Natural killer cell (primary cell): ENCODE measurements around the gene PRPF18. TPM values are rescaled to one million over a fixed set of nuclear protein-coding genes. Genes with fewer than 3 reads are reported as not detected.
A peak's percentile ranks its signal among the peaks of the same experiment; 100 is the strongest.

Experiments used
- ATAC-seq, 3 donors: fragments of 150-1000 bp in 2 of 3; fragments of 200-7000 bp in 1 of 3; cut with Tn5 transposase; 1 replicate in 1 of 3; 2 replicates in 2 of 3; pipeline ENCODE4 v1.10.0; 2021; ENCODE audit warnings: mild to moderate bottlenecking in 2 of 3, moderate library complexity in 2 of 3
- DNase-seq, 2 donors: peaks; one replicate each; pipeline versions ENCODE4 v3.0.0 to v3.0.0-alpha.2; 2013 to 2021; ENCODE audit warnings: mixed read lengths in 1 of 2
- H3K27ac ChIP-seq: one replicate; pipeline ENCODE4 v1.5.1; 2013; ENCODE audit warnings: mild to moderate bottlenecking, low read length
- H3K27me3 ChIP-seq: one replicate; pipeline ENCODE4 v1.6.1; 2013; ENCODE audit warnings: low read length; ENCODE audit not compliant: control insufficient read depth, insufficient read depth
- H3K36me3 ChIP-seq: one replicate; pipeline ENCODE4 v1.6.1; 2013; ENCODE audit warnings: low read length; ENCODE audit not compliant: control insufficient read depth, insufficient read depth
- H3K4me1 ChIP-seq: one replicate; pipeline ENCODE4 v1.6.1; 2013; ENCODE audit warnings: low read length; ENCODE audit not compliant: control insufficient read depth, insufficient read depth
- H3K4me3 ChIP-seq: one replicate; pipeline ENCODE4 v1.5.1; 2013; ENCODE audit warnings: low read length
- H3K9me3 ChIP-seq: one replicate; pipeline ENCODE4 v1.6.1; 2013; ENCODE audit warnings: low read length; ENCODE audit not compliant: control insufficient read depth, insufficient read depth
- H3K27ac Mint-ChIP-seq, 2 donors: one replicate each; pipeline ENCODE4 v1.8.0; 2022; ENCODE audit warnings: mild to moderate bottlenecking in 2 of 2, mixed read lengths in 2 of 2, moderate library complexity in 1 of 2
- H3K27me3 Mint-ChIP-seq, 2 donors: one replicate each; pipeline ENCODE4 v1.8.0; 2022; ENCODE audit warnings: low read depth in 2 of 2, mixed read lengths in 2 of 2
- H3K36me3 Mint-ChIP-seq: one replicate; pipeline ENCODE4 v1.8.0; 2022; ENCODE audit warnings: mixed read lengths
- H3K4me1 Mint-ChIP-seq, 2 donors: one replicate each; pipeline ENCODE4 v1.8.0; 2022; ENCODE audit warnings: mixed read lengths in 2 of 2
- H3K4me3 Mint-ChIP-seq: one replicate; pipeline ENCODE4 v1.8.0; 2022; ENCODE audit warnings: mild to moderate bottlenecking, moderate library complexity, mixed read lengths
- H3K9me3 Mint-ChIP-seq, 2 donors: one replicate each; pipeline ENCODE4 v1.8.0; 2022; ENCODE audit warnings: mixed read lengths in 2 of 2
- CTCF ChIP-seq: fragments of 200-600 bp; IDR thresholded peaks from one replicate; pipeline ENCODE4 v1.8.0; 2022; ENCODE audit warnings: antibody characterized with exemption
- WGBS: methylation state at CpG from one replicate; pipeline ENCODE4 v1.1.7; 2013; ENCODE audit warnings: missing lambda C conversion rate; ENCODE audit not compliant: insufficient coverage; 5-methylcytosine and 5-hydroxymethylcytosine counted together
- intact Hi-C: fragments of 100-400 bp; cut with micrococcal nuclease; formaldehyde crosslinking; loops from one replicate; pipeline ENCODE4 v1.14.2; 2022
- total RNA-seq, 4 donors: library from RNA; stranded (reverse); fragments of 120-200 nt in 1 of 4; gene quantifications; one replicate each; pipeline versions ENCODE4 v1.2.3 to v1.2.4, GENCODE V29; 2013 to 2022

Gene PRPF18
- total RNA-seq, 3 donors from 2014 or later (not counting 1 experiment from before 2014, with no cell fraction given), result 29.5 to 39.3 (median 35.1) TPM

- Mint-ChIP-seq H3K9me3 (no peaks in the 10 kb centered on the region), H3K4me3 (no peak overlapping the region), H3K4me1 (no peaks in the 10 kb centered on the region), H3K36me3 (peaks cover 12% of the 10 kb centered on the region), H3K27ac (no peak overlapping the region), H3K27me3 (no peaks in the 10 kb centered on the region)
- no peak overlapping the region for H3K27ac ChIP-seq
- H3K36me3 ChIP-seq, result peaks cover 39% of the 10 kb centered on the region
- intact Hi-C loops, result no loop called here
- no peak overlapping the region for H3K4me3 ChIP-seq
- H3K27me3 ChIP-seq, result no peaks in the 10 kb centered on the region
- no peak for DNase-seq
- no peak for TF ChIP-seq CTCF
- H3K4me1 ChIP-seq, result no peaks in the 10 kb centered on the region
- no peaks in the 10 kb centered on the region for H3K9me3 ChIP-seq
- WGBS, result 88% methylated on average over 1 of the region's 2 CpGs
- no peak for ATAC-seq
Observed at GRCh38 chr10:13621931-13622330, 35.2 kb downstream of the PRPF18 start.

DNA sequence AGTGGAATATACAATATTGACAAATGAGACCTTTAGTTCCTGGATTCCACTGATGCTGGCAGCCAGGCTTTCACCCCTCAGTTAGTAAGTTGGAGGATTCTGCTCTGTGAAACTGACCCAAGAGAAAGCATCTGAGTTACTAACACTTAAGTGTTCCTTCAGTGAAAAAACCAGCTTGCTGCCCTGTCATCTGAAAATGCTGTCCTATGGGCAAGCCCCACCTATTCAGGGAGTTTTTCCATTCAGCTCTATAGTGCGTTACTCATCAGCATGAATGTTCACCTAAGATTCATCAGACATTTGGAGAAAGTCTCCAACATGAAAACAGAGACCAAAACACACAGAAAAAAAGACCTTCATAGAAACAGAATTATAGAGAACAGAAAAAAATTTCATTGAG, 37.9 kb downstream of the PRPF18 start:
- intact Hi-C loops, result no loop called here
- DNase-seq (no peak), ATAC-seq (no peak)
- H3K27ac Mint-ChIP-seq, result peak overlapping the region in 1 of 2 donors; percentile 9
- H3K4me1 Mint-ChIP-seq, result peaks cover 0 to 4% of the 10 kb centered on the region in 2 donors
- Histone ChIP-seq H3K4me3 (no peak overlapping the region), H3K9me3 (no peaks in the 10 kb centered on the region), H3K36me3 (peaks cover 15% of the 10 kb centered on the region), H3K4me1 (no peaks in the 10 kb centered on the region), H3K27ac (no peak overlapping the region), H3K27me3 (no peaks in the 10 kb centered on the region)
- no peaks in the 10 kb centered on the region for H3K27me3 Mint-ChIP-seq
- no peaks in the 10 kb centered on the region for H3K9me3 Mint-ChIP-seq
- no peak overlapping the region for H3K4me3 Mint-ChIP-seq
- no peaks in the 10 kb centered on the region for H3K36me3 Mint-ChIP-seq
- 100% methylated on average over 1 of the region's 1 CpG for WGBS
- no peak for TF ChIP-seq CTCF

DNA sequence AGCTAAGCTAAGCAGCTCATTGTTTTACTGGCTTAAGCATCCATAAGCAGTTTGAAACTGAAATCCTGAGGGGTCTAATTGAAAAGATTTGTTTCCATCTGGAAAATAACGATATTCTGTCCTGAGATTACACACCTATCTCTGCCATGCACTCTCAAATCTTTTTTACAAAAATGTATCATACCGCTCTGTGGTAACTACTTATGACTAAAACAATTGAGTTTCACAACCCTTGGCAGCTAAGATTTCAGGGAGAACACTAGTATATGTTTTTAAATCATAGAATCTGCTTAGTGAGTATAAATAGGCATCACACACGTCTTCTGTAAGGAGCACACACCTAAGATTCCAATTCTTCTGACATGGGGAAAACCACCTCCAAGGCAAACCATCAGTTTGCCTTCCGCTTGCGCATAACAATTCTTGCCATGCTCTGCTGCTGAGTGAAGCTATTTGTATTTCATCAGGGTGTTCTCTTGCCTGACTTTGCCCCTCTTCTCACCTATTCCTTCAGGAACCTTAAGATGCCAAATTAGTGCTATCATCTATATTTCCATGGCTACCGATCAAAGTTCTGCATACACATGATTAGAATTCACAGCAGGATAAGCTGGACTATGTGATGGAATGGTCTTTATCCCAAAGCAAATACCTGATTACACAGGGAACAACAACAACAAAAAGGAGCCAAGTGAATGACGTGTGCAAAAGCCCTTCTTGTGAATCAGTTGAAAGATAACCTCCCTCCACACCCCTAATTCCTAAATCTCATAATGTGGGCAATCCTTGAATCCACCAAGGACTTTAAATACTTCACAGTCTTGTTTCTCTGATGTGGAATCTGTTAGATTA, 40.9 kb downstream of the PRPF18 start:
- no peaks in the 10 kb centered on the region for H3K27me3 Mint-ChIP-seq
- intact Hi-C loops, result no loop called here
- peaks cover 20% of the 10 kb centered on the region for H3K36me3 ChIP-seq

More for the DNA sequence above, 40.9 kb downstream of the PRPF18 start:
- no peak for ATAC-seq
- no peaks in the 10 kb centered on the region for H3K27me3 ChIP-seq
- no peaks in the 10 kb centered on the region for H3K4me1 ChIP-seq
- no peak overlapping the region for H3K4me3 ChIP-seq
- H3K9me3 Mint-ChIP-seq, result no peaks in the 10 kb centered on the region
- DNase-seq, result no peak
- H3K27ac Mint-ChIP-seq, result no peak overlapping the region
- TF ChIP-seq CTCF, result no peak
- H3K36me3 Mint-ChIP-seq, result peaks cover 3% of the 10 kb centered on the region
- H3K4me3 Mint-ChIP-seq, result no peak overlapping the region
- no peak overlapping the region for H3K27ac ChIP-seq
- H3K9me3 ChIP-seq, result no peaks in the 10 kb centered on the region
- 93% methylated on average over 7 of the region's 7 CpGs for WGBS
- peaks cover 0 to 4% of the 10 kb centered on the region in 2 donors for H3K4me1 Mint-ChIP-seq
